ENCODE data around the gene FOSL2.

DNA sequence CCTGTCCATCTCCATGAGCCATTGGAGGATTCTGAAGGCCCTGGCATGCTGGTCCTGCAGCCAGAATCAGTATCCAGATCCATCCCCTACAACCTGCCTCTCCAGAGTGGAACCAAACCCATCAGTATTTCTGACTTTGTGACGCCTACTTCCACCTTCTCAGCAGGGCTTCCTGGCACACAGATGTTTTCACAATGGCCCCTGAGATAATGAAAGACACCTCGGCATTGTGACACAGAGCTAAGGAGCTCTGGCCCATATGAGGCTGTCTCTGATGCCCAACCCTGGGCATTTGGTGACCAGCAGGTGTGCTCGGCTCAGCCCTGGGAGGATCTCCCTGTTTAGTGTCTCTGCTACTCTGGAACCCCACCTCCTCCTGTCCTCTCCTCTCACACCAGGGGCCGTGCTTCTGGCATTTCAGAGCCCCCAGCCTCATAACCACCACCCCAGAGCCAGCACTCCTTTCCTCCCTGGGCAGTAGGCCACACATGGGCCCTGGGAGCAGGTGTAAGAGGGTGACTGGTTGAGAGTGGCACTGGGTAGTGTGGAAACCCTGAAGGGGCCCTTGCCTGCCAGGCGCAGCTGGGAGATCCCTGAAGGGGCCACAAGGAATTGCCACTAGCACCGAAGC, 38.2 kb downstream of the FOSL2 start:
- TF ChIP-seq, protein P1, sequence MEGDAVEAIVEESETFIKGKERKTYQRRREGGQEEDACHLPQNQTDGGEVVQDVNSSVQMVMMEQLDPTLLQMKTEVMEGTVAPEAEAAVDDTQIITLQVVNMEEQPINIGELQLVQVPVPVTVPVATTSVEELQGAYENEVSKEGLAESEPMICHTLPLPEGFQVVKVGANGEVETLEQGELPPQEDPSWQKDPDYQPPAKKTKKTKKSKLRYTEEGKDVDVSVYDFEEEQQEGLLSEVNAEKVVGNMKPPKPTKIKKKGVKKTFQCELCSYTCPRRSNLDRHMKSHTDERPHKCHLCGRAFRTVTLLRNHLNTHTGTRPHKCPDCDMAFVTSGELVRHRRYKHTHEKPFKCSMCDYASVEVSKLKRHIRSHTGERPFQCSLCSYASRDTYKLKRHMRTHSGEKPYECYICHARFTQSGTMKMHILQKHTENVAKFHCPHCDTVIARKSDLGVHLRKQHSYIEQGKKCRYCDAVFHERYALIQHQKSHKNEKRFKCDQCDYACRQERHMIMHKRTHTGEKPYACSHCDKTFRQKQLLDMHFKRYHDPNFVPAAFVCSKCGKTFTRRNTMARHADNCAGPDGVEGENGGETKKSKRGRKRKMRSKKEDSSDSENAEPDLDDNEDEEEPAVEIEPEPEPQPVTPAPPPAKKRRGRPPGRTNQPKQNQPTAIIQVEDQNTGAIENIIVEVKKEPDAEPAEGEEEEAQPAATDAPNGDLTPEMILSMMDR (IDR thresholded peaks at IDR 0.05): no peak
- TF ChIP-seq POLR2A (IDR thresholded peaks at IDR 0.05): no peak
